Astrocyte (in vitro differentiated cells and primary cell): Measurements from ENCODE around the gene CEP250.

Experiments used
- CTCF ChIP-seq: IDR thresholded peaks from 2 replicates; pipeline ENCODE4 v1.5.1; 2011; ENCODE audit warnings: low read depth, mild to moderate bottlenecking, inconsistent platforms, low read length, moderate library complexity; ENCODE audit not compliant: insufficient read depth
- EZH2 ChIP-seq: IDR thresholded peaks from 2 replicates; pipeline ENCODE4 v1.6.1; 2012; ENCODE audit warnings: mild to moderate bottlenecking, low read length, inconsistent platforms; ENCODE audit not compliant: insufficient read depth

GRCh38 chr20:35504751-35505150 is 49.4 kb downstream of the CEP250 start:
- TF ChIP-seq EZH2 (no peak), CTCF (no peak)
